SK-N-MC (cell line): Measurements from ENCODE around the gene SERGEF.
"Not testable (repeated sequence)": the region's sequence is repeated elsewhere in the genome, so short reads cannot be mapped to it uniquely, and the experiment has no call there.

Source experiments
- DNase-seq: peaks from one replicate; pipeline ENCODE4 v3.0.0-alpha.2; 2011; ENCODE audit warnings: low read depth, low spot score
- H3K27ac ChIP-seq: fragments of 200-600 bp; sonication (generic); 2 replicates; pipeline ENCODE4 v1.5.1; 2016; ENCODE audit warnings: mixed run types
- H3K36me3 ChIP-seq: fragments of 200-600 bp; sonication (generic); 2 replicates; pipeline ENCODE4 v1.6.1; 2017; ENCODE audit warnings: antibody characterized with exemption, low read length, mixed read lengths; ENCODE audit not compliant: insufficient read depth
- H3K4me3 ChIP-seq: fragments of 200-600 bp; sonication (generic); 2 replicates; pipeline ENCODE4 v1.5.1; 2016
- H3K9ac ChIP-seq: fragments of 200-600 bp; sonication (generic); 2 replicates; pipeline ENCODE4 v1.8.0; 2017; ENCODE audit warnings: mixed run types, mixed read lengths; ENCODE audit not compliant: insufficient read length
- H3K9me3 ChIP-seq: fragments of 200-600 bp; sonication (generic); 2 replicates; pipeline ENCODE4 v1.6.1; 2017; ENCODE audit warnings: low read depth, mild to moderate bottlenecking, antibody characterized with exemption, low read length, moderate library complexity, mixed read lengths
- EZH2 ChIP-seq: fragments of 200-600 bp; sonication (generic); IDR thresholded peaks from one replicate; pipeline ENCODE4 v1.6.1; 2017; ENCODE audit warnings: antibody characterized with exemption
- FOXP2 ChIP-seq: optimal IDR thresholded peaks from 2 replicates; pipeline ENCODE3; 2011; ENCODE audit warnings: mild to moderate bottlenecking, moderate library complexity; ENCODE audit not compliant: insufficient read depth; ENCODE audit errors: extremely low read length, control extremely low read depth
- POLR2AphosphoS5 ChIP-seq: IDR thresholded peaks from 2 replicates; pipeline ENCODE4 v1.6.1; 2012; ENCODE audit warnings: mild to moderate bottlenecking, low read depth, low read length, borderline replicate concordance

SERGEF gene

GRCh38 chr11:17897495-17897894 lies 115.4 kb downstream of the SERGEF start:
- no peak for DNase-seq

GRCh38 chr11:17896496-17897151 lies 116.2 kb downstream of the SERGEF start:
- H3K9me3 ChIP-seq, H3K4me3 ChIP-seq, H3K9ac ChIP-seq, H3K27ac ChIP-seq, DNase-seq, H3K36me3 ChIP-seq: not testable (repeated sequence)

More at GRCh38 chr11:17897495-17897894, 115.4 kb downstream of the SERGEF start:
- Histone ChIP-seq H3K9me3 (no peaks in the 10 kb centered on the region), H3K4me3 (no peak overlapping the region), H3K36me3 (no peaks in the 10 kb centered on the region), H3K27ac (no peak overlapping the region), H3K9ac (no peak overlapping the region)
- no peak for TF ChIP-seq POLR2AphosphoS5
- TF ChIP-seq FOXP2 = no peak
- no peak for TF ChIP-seq EZH2

GRCh38 chr11:17894929-17895658 lies 117.8 kb downstream of the SERGEF start:
- DNase-seq = no peak
- no peak for TF ChIP-seq FOXP2
- no peak for TF ChIP-seq POLR2AphosphoS5
- TF ChIP-seq EZH2 = no peak
- no peak overlapping the region for H3K9ac ChIP-seq
- no peak overlapping the region for H3K27ac ChIP-seq
- H3K4me3 ChIP-seq = no peak overlapping the region
- no peaks in the 10 kb centered on the region for H3K9me3 ChIP-seq
- H3K36me3 ChIP-seq = no peaks in the 10 kb centered on the region

DNA sequence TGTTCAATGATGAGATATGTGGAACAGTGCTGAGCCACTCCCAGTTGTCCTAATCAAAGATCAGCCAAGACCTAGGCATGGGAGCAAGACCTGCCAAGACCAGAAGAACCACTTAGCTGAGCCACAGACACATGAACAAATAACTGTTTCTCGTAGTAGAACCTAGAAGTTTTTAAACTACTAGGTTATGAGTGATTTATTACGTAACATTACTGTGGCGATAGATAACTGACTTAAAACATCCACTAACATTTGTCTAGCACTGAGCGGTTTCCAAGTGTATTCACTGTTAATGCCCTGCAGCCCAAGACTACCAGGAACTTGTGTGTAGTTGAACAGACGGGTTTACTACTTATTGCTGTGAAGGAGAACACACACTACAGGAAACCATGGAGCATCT lies 120.4 kb downstream of the SERGEF start:
- TF ChIP-seq FOXP2 = no peak
- TF ChIP-seq POLR2AphosphoS5 = no peak
- TF ChIP-seq EZH2 = no peak
- H3K9ac ChIP-seq = no peak overlapping the region
- no peaks in the 10 kb centered on the region for H3K9me3 ChIP-seq
- no peaks in the 10 kb centered on the region for H3K36me3 ChIP-seq
- no peak for DNase-seq
- H3K27ac ChIP-seq = no peak overlapping the region
- H3K4me3 ChIP-seq = no peak overlapping the region

- no peaks in the 10 kb centered on the region for H3K9me3 ChIP-seq
- DNase-seq = no peak
- no peaks in the 10 kb centered on the region for H3K36me3 ChIP-seq
- no peak overlapping the region for H3K27ac ChIP-seq
- no peak overlapping the region for H3K4me3 ChIP-seq
- TF ChIP-seq EZH2 (no peak), POLR2AphosphoS5 (no peak), FOXP2 (no peak)
- no peak overlapping the region for H3K9ac ChIP-seq
Observed at GRCh38 chr11:17890325-17890724, 122.5 kb downstream of the SERGEF start.

DNA sequence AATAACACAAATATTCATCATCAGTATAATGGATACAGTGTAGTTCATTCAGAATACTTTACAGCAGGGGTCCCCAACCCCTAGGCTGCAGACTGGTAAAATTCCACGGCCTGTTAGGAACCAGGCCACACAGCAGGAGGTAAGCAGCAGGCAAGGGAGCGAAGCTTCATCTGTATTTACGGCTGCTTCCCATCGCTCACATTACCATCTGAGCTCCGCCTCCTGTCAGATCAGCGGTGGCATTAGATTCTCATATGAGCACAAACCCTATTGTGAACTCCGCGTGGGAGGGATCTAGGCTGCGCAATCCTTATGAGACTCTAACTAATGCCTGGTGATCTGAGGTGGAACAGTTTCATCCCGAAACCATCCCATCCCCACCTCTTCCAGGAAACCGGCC lies 125.1 kb downstream of the SERGEF start:
- Histone ChIP-seq H3K36me3 (no peaks in the 10 kb centered on the region), H3K27ac (no peak overlapping the region), H3K9ac (no peak overlapping the region), H3K9me3 (no peaks in the 10 kb centered on the region), H3K4me3 (no peak overlapping the region)
- DNase-seq = no peak
- TF ChIP-seq POLR2AphosphoS5 (no peak), FOXP2 (no peak), EZH2 (no peak)

- Histone ChIP-seq H3K27ac (no peak overlapping the region), H3K9ac (no peak overlapping the region), H3K36me3 (no peaks in the 10 kb centered on the region), H3K4me3 (no peak overlapping the region), H3K9me3 (no peaks in the 10 kb centered on the region)
- TF ChIP-seq FOXP2 (no peak), POLR2AphosphoS5 (no peak), EZH2 (no peak)
- no peak for DNase-seq
Observed at GRCh38 chr11:17883946-17884345, 128.9 kb downstream of the SERGEF start.

DNA sequence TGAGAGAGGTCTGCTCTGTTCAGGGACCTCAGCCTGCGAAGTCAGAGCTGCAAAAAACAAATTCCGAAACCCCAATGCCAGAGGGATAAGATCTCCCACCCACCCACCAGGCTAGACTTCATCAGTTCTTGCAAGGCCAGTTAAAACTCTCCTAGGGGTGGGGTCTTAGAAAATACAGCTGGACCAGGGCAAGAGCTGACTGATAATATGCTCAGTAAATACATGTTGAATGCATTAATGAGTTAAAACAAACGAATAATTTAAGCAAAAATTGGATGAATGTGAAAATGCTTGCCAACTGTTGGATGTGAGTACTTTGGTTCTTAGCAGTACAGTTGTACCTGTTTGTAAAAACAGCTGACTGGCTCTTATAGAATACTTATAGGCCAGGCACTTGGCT lies 129.8 kb downstream of the SERGEF start:
- no peaks in the 10 kb centered on the region for H3K9me3 ChIP-seq
- no peaks in the 10 kb centered on the region for H3K36me3 ChIP-seq
- no peak overlapping the region for H3K4me3 ChIP-seq
- H3K9ac ChIP-seq = no peak overlapping the region
- TF ChIP-seq POLR2AphosphoS5 = no peak
- TF ChIP-seq FOXP2 = no peak
- no peak for TF ChIP-seq EZH2
- no peak for DNase-seq
- no peak overlapping the region for H3K27ac ChIP-seq

- Histone ChIP-seq H3K36me3 (no peaks in the 10 kb centered on the region), H3K4me3 (no peak overlapping the region), H3K9ac (no peak overlapping the region), H3K27ac (no peak overlapping the region), H3K9me3 (no peaks in the 10 kb centered on the region)
- no peak for TF ChIP-seq EZH2
- DNase-seq = no peak
Observed at GRCh38 chr11:17878743-17879142, 134.1 kb downstream of the SERGEF start.
